Adrenal gland (tissue), 5 donors: ENCODE data around the gene LINC01488.

Experiments
- POLR2A ChIP-seq, 2 donors: fragments of 450-650 bp; IDR thresholded peaks; one replicate each; pipeline ENCODE4 v1.6.1; 2017; ENCODE audit warnings: antibody characterized with exemption in 2 of 2, mild to moderate bottlenecking in 2 of 2, moderate library complexity in 1 of 2
- TF ChIP-seq, protein P1 (sequence below), 6 experiments: fragments of 450-650 bp in 4 of 6; fragments of 200-600 bp in 2 of 6; sonication (generic) in 1 of 6; IDR thresholded peaks; 1 replicate in 5 of 6; 2 replicates in 1 of 6; pipeline versions ENCODE4 v1.5.1 to v1.8.0; 2016 to 2021; ENCODE audit warnings: antibody characterized with exemption in 6 of 6, mild to moderate bottlenecking in 2 of 6, moderate library complexity in 1 of 6
- donor health status: DM: no; HTN: no; CAD: no.

DNA sequence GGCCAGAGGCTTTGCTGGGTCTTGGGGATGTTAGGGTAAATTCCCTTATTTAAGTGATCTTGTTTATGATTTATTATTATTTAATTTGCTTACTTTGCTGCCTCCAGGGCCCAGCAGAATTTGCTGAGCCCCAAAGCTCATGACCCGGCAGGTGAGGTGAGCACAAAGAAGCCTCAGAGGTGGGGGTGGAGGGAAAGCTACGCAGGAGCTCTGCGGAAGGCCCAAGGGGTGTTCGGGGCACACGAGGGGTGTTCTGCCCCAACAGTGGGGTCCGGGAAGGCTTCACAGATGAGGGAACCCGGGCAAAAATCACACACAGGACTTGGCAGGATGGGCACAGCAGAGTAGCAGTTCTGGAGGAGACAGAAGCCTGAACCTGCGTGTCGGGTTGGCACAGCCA lies 6.7 kb upstream of the LINC01488 start:
- TF ChIP-seq, protein P1, sequence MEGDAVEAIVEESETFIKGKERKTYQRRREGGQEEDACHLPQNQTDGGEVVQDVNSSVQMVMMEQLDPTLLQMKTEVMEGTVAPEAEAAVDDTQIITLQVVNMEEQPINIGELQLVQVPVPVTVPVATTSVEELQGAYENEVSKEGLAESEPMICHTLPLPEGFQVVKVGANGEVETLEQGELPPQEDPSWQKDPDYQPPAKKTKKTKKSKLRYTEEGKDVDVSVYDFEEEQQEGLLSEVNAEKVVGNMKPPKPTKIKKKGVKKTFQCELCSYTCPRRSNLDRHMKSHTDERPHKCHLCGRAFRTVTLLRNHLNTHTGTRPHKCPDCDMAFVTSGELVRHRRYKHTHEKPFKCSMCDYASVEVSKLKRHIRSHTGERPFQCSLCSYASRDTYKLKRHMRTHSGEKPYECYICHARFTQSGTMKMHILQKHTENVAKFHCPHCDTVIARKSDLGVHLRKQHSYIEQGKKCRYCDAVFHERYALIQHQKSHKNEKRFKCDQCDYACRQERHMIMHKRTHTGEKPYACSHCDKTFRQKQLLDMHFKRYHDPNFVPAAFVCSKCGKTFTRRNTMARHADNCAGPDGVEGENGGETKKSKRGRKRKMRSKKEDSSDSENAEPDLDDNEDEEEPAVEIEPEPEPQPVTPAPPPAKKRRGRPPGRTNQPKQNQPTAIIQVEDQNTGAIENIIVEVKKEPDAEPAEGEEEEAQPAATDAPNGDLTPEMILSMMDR (IDR thresholded peaks at IDR 0.05), result no peak
- TF ChIP-seq POLR2A (IDR thresholded peaks at IDR 0.05), result no peak
